Hepatocyte (in vitro differentiated cells): Measurements from ENCODE around the gene CNTNAP2.

ENCODE experiments used
- EZH2 ChIP-seq: fragments of 200-600 bp; sonication (generic); IDR thresholded peaks from 2 replicates; pipeline ENCODE4 v1.6.1; 2016; ENCODE audit warnings: antibody characterized with exemption, mild to moderate bottlenecking, borderline replicate concordance
- TF ChIP-seq, protein P1 (sequence below): fragments of 200-600 bp; sonication (generic); IDR thresholded peaks from 2 replicates; pipeline ENCODE4 v1.5.1; 2016; ENCODE audit warnings: antibody characterized with exemption, mild to moderate bottlenecking; ENCODE audit not compliant: poor library complexity

DNA sequence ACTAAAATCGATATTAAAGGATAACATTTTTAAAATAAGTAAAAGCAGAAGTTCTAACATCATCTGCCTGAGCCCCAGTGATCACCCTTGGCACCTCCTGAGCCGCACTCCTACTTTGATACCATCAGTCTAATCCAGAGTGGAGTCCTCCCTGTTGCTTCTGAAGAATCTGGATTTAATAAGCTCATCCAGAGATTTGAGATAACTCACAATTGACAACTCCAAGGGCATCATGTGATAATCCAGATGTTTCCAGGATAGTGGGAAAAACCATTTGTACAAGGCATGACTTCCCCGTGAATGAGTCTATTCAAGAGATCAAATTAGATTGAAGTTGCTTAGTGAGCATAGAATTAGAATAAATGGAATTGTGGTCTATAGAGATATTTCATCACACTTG lies 1998.2 kb downstream of the CNTNAP2 start:
- TF ChIP-seq, protein P1, sequence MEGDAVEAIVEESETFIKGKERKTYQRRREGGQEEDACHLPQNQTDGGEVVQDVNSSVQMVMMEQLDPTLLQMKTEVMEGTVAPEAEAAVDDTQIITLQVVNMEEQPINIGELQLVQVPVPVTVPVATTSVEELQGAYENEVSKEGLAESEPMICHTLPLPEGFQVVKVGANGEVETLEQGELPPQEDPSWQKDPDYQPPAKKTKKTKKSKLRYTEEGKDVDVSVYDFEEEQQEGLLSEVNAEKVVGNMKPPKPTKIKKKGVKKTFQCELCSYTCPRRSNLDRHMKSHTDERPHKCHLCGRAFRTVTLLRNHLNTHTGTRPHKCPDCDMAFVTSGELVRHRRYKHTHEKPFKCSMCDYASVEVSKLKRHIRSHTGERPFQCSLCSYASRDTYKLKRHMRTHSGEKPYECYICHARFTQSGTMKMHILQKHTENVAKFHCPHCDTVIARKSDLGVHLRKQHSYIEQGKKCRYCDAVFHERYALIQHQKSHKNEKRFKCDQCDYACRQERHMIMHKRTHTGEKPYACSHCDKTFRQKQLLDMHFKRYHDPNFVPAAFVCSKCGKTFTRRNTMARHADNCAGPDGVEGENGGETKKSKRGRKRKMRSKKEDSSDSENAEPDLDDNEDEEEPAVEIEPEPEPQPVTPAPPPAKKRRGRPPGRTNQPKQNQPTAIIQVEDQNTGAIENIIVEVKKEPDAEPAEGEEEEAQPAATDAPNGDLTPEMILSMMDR: no peak
- no peak for TF ChIP-seq EZH2
